ENCODE data around the gene ZNF618.

Gene ZNF618

DNA sequence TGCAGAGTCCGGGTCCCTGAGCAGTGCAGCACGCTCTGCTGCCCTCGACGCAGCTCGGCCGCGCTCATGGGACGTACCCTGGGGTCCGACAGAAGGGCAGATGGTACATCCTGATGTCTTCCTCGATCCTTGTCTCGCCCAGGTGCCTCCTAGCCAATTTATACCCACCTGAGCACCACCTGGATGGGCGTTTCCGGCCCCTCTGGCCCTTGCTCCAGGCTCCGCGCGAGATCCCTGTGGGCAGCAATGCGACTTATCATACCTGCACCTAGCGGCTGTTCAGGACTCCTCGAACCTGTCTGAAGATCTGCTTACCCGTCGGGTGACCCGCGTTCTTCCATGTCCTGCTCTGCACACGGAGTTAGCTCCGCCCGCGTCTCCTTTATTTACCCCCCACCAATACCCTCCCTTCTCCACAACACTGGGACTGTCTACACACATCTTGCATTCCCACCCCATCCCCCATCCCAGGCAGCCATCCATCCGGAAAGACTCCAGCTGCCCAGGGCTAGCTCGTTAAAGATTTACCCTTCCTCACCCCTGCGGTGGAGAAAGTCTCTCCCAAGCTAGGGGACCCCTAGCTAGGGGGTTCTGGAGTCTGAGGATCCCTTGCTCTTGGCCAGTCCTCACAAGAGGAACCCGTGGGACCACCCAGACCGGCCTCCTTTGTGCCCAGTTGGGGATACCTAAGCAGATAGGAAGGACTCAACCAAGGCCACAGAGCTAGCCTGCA, 223.0 kb downstream of the ZNF618 start, which contains the start of gene KIF12:
Gene KIF12 (minus strand): TSS at position 357 of the 733 bp plus-strand sequence. CDS start 16 bp downstream, at position 341.
- no peak for DNase-seq (ENCODE audit: low read depth)

DNA sequence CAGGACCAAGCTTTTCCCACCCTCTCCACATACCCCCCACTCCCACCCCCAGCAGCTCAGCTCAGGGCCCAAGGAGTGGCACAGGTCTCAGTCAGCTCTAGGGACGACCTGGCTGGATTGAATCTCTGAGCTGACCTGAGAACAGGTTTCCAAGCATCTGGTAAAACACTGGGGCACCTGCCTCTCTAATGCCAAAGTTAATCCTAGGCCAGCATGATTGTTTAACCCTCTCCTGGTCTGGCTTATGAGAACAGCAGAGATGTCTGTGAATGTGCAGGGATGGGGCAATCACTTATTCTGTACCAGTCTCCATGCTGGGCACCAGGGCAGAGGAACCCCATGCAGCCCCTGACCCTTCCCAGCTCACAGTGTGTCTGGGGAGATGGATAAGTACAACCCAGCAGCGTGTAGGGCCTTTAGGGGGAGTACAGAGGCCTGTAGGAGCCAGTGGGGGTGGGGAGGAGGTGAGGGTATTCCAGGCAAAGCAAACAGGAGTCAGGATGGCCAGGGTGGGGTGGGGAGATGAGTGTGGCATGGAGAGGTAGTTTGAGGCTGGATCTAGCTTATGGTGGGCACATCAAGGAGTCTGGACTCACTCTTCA, 223.7 kb downstream of the ZNF618 start:
- no peak for DNase-seq (ENCODE audit: low read depth)

DNA sequence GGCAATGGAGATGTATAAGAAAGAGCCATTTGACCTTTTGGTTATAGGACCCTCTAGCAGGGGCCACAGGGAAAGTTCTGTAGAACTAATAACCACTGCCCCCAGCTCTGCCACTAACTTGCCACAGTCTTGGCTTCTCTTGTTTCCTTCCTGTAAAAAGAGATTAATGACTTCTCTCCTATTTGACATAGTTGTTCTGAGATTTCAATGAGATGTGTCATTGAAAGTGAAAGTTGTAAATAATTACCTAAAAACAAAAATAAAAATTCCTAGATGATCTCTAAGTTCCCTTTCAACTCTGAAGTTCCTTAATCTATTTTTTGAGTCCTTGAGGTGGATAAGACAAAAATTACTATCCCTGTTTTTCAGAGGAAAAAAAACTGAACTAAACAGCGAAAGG, 224.4 kb downstream of the ZNF618 start:
- no peak for DNase-seq (ENCODE audit: low read depth)

DNA sequence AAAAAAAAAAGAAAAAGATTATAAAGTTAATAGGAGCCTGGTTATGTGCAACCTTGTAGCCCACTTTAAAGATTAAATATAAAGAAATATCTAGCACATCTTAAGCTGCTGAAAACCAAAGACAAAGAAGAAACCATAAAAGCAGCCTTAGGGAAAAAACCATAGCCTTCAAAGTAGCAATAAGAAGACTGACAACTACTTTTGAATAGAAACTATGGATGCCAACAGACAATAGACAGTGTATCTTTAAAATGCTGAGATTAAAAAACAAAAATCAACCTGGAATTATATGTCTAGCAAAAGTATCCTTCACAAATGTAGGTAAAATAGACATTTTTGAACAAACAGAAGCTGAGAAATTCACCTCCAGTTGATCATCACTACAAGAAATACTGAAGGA, 226.4 kb downstream of the ZNF618 start:
- DNase-seq (ENCODE audit: low read depth) = no peak

DNA sequence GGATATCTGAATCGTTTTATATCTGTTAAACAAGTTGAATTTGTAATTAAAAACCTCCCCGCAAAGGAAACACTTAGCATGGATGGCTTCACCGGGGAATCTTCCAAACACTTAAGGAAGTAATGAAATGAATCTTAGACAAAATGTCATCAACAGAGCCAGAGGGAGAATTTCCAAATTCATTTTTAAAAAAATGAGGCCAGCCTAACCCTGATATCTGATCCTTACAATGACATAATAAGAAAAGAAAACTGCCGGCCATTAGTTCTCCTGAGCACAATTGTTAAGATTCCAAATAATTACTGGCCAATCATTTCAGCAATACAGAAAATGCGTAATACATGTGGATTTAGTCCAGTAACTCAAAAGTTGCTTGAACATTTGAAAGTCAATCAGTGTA, 229.1 kb downstream of the ZNF618 start:
- no peak for DNase-seq (ENCODE audit: low read depth)
